GM12891 (cell line): ENCODE measurements around the gene IQGAP2.
A peak's percentile ranks its signal among the peaks of the same experiment; 100 is the strongest.

ENCODE experiments used
- DNase-seq: peaks from one replicate; pipeline ENCODE4 v3.0.0; 2011; ENCODE audit warnings: low spot score; ENCODE audit not compliant: insufficient read length
- FAIRE-seq: peaks from 2 replicates; lab custom pipeline; 2011; peaks lifted over from hg19 to GRCh38; lab: Jason Lieb, UNC
- PAX5 ChIP-seq: IDR thresholded peaks from 2 replicates; pipeline ENCODE4 v1.6.1; 2011; ENCODE audit warnings: low read length, moderate library complexity, mild to moderate bottlenecking; ENCODE audit not compliant: insufficient read depth, severe bottlenecking
- POLR2A ChIP-seq: IDR thresholded peaks from 2 replicates; pipeline ENCODE4 v1.6.1; 2011; ENCODE audit warnings: low read depth, low read length, control low read depth
- POLR2AphosphoS5 ChIP-seq: IDR thresholded peaks from 2 replicates; pipeline ENCODE4 v1.6.1; 2011; ENCODE audit warnings: low read depth, low read length, control low read depth
- POU2F2 ChIP-seq: IDR thresholded peaks from 2 replicates; pipeline ENCODE4 v1.6.1; 2011; ENCODE audit warnings: low read depth, mild to moderate bottlenecking, control low read depth, low read length, moderate library complexity
- SPI1 ChIP-seq: IDR thresholded peaks from 2 replicates; pipeline ENCODE4 v1.6.1; 2011; ENCODE audit warnings: low read depth, low read length, control low read depth
- TAF1 ChIP-seq: IDR thresholded peaks from 2 replicates; pipeline ENCODE4 v1.6.1; 2011; ENCODE audit warnings: low read depth, low read length, control low read depth

The IQGAP2 gene

GRCh38 chr5:76371960-76372322 lies 31.1 kb upstream of the IQGAP2 start:
- DNase-seq (no peak), FAIRE-seq (no peak)
- no peak for TF ChIP-seq SPI1
- no peak for TF ChIP-seq TAF1
- no peak for TF ChIP-seq POLR2AphosphoS5
- TF ChIP-seq POU2F2: no peak
- TF ChIP-seq POLR2A: no peak

GRCh38 chr5:76372323-76373054 lies 30.6 kb upstream of the IQGAP2 start:
- FAIRE-seq: no peak
- TF ChIP-seq TAF1 (no peak), POLR2AphosphoS5 (no peak), POLR2A (no peak), PAX5 (no peak), POU2F2 (no peak)
- DNase-seq: no peak

- no peak for FAIRE-seq
- TF ChIP-seq POLR2AphosphoS5 (no peak), PAX5 (no peak), POU2F2 (no peak), SPI1 (no peak), TAF1 (no peak), POLR2A (no peak)
- no peak for DNase-seq
These were observed 26.8 kb upstream of the IQGAP2 start for GRCh38 chr5:76376148-76376865.

GRCh38 chr5:76376866-76377230 lies 26.2 kb upstream of the IQGAP2 start:
- no peak for TF ChIP-seq POLR2A
- TF ChIP-seq POLR2AphosphoS5: no peak
- no peak for TF ChIP-seq SPI1
- no peak for TF ChIP-seq POU2F2
- no peak for TF ChIP-seq PAX5
- TF ChIP-seq TAF1: no peak
- DNase-seq: no peak
- no peak for FAIRE-seq

- no peak for FAIRE-seq
- TF ChIP-seq POLR2A (no peak), POU2F2 (no peak), TAF1 (no peak), SPI1 (no peak), PAX5 (no peak)
- DNase-seq: no peak
These were observed 24.7 kb upstream of the IQGAP2 start for GRCh38 chr5:76378355-76378754.

GRCh38 chr5:76379316-76379715 lies 23.8 kb upstream of the IQGAP2 start:
- no peak for TF ChIP-seq POLR2A
- TF ChIP-seq SPI1: no peak
- TF ChIP-seq POU2F2: no peak
- TF ChIP-seq TAF1: no peak
- no peak for TF ChIP-seq POLR2AphosphoS5
- TF ChIP-seq PAX5: no peak
- DNase-seq (no peak), FAIRE-seq (peak; percentile 62)

- FAIRE-seq: no peak
- DNase-seq: no peak
- TF ChIP-seq POU2F2: no peak
- TF ChIP-seq PAX5: no peak
- no peak for TF ChIP-seq SPI1
- TF ChIP-seq POLR2A: no peak
- TF ChIP-seq POLR2AphosphoS5: no peak
- TF ChIP-seq TAF1: no peak
These were observed 23.2 kb upstream of the IQGAP2 start for GRCh38 chr5:76379855-76380254.

GRCh38 chr5:76380346-76381066 lies 22.6 kb upstream of the IQGAP2 start:
- TF ChIP-seq SPI1 (no peak), TAF1 (no peak), POLR2AphosphoS5 (no peak), POLR2A (no peak), POU2F2 (no peak), PAX5 (no peak)
- DNase-seq (no peak), FAIRE-seq (no peak)

- DNase-seq (no peak), FAIRE-seq (no peak)
- no peak for TF ChIP-seq PAX5
- TF ChIP-seq POLR2AphosphoS5: no peak
- TF ChIP-seq POU2F2: no peak
- TF ChIP-seq TAF1: no peak
- no peak for TF ChIP-seq SPI1
- TF ChIP-seq POLR2A: no peak
These were observed 19.8 kb upstream of the IQGAP2 start for GRCh38 chr5:76383126-76383832.
